SK-N-SH treated with all-trans-retinoic acid at 6 μM for 48 hours (cell line): ENCODE measurements around the gene TDRKH.
"Not testable (repeated sequence)": the region's sequence is repeated elsewhere in the genome, so short reads cannot be mapped to it uniquely, and the experiment has no call there.

Experiments used
- ESRRG ChIP-seq: fragments of 250-450 bp; sonication (Bioruptor Pico); IDR thresholded peaks from 2 replicates; pipeline ENCODE4 v1.6.1; 2021; ENCODE audit warnings: mild to moderate bottlenecking
- GLIS3 ChIP-seq: fragments of 250-450 bp; sonication (Bioruptor Pico); IDR thresholded peaks from 2 replicates; pipeline ENCODE4 v1.5.0; 2020; ENCODE audit warnings: mild to moderate bottlenecking, moderate library complexity
- PATZ1 ChIP-seq: fragments of 250-450 bp; sonication (Bioruptor Pico); IDR thresholded peaks from 2 replicates; pipeline ENCODE4 v1.8.0; 2020; ENCODE audit warnings: mild to moderate bottlenecking, moderate library complexity, borderline replicate concordance
- RARB ChIP-seq: fragments of 250-450 bp; sonication (Bioruptor Pico); IDR thresholded peaks from 2 replicates; pipeline ENCODE4 v1.8.0; 2021; ENCODE audit warnings: mild to moderate bottlenecking, moderate library complexity
- SNAI2 ChIP-seq: fragments of 250-450 bp; sonication (Bioruptor Pico); IDR thresholded peaks from 2 replicates; pipeline ENCODE4 v1.5.0; 2020; ENCODE audit warnings: mild to moderate bottlenecking, moderate library complexity
- TOX ChIP-seq: fragments of 250-450 bp; sonication (Bioruptor Pico); IDR thresholded peaks from 2 replicates; pipeline ENCODE4 v1.8.0; 2021; ENCODE audit warnings: mild to moderate bottlenecking, moderate library complexity, borderline replicate concordance
- ZFP3 ChIP-seq: fragments of 250-450 bp; sonication (Bioruptor Pico); IDR thresholded peaks from 2 replicates; pipeline ENCODE4 v1.5.0; 2020; ENCODE audit warnings: mild to moderate bottlenecking, moderate library complexity
- ZFP30 ChIP-seq: fragments of 450-650 bp; formaldehyde crosslinking; IDR thresholded peaks from 2 replicates; pipeline ENCODE4 v1.5.0; 2022; ENCODE audit warnings: mild to moderate bottlenecking, moderate library complexity
- ZNF565 ChIP-seq: fragments of 450-650 bp; formaldehyde crosslinking; conservative IDR thresholded peaks from 2 replicates; pipeline ENCODE4 v1.5.0; 2020; ENCODE audit warnings: low read depth, mild to moderate bottlenecking, moderate library complexity
- TF ChIP-seq, protein P1 (sequence below): fragments of 250-450 bp; sonication (Bioruptor Pico); IDR thresholded peaks from 2 replicates; pipeline ENCODE4 v1.5.0; 2020; ENCODE audit warnings: mild to moderate bottlenecking, moderate library complexity

DNA sequence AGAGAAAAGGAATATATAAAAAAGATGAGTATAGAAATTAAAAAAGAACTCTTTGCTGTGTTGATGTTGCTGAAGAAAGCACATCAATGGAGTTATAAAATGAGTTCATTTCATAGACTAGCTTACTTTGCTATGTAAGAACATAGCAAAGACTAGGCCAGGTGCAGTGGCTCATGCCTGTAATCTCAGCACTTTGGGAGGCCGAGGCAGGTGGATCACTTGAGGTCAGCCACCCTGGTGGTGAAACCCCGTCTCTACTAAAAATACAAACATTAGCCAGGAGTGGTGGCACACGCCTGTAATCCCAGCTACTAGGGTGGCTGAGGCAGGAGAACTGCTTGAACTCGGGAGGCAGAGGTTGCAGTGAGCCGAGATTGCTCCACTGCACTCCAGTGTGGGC is 8.3 kb downstream of the TDRKH start:
- not testable (repeated sequence) for TF ChIP-seq ZNF565 (CRISPR knock-in tag); TOX; GLIS3 (CRISPR knock-in tag); PATZ1 (CRISPR knock-in tag); SNAI2; RARB (CRISPR knock-in tag); ESRRG (CRISPR knock-in tag); ZFP30; ZFP3 (CRISPR knock-in tag)
- TF ChIP-seq, protein P1, sequence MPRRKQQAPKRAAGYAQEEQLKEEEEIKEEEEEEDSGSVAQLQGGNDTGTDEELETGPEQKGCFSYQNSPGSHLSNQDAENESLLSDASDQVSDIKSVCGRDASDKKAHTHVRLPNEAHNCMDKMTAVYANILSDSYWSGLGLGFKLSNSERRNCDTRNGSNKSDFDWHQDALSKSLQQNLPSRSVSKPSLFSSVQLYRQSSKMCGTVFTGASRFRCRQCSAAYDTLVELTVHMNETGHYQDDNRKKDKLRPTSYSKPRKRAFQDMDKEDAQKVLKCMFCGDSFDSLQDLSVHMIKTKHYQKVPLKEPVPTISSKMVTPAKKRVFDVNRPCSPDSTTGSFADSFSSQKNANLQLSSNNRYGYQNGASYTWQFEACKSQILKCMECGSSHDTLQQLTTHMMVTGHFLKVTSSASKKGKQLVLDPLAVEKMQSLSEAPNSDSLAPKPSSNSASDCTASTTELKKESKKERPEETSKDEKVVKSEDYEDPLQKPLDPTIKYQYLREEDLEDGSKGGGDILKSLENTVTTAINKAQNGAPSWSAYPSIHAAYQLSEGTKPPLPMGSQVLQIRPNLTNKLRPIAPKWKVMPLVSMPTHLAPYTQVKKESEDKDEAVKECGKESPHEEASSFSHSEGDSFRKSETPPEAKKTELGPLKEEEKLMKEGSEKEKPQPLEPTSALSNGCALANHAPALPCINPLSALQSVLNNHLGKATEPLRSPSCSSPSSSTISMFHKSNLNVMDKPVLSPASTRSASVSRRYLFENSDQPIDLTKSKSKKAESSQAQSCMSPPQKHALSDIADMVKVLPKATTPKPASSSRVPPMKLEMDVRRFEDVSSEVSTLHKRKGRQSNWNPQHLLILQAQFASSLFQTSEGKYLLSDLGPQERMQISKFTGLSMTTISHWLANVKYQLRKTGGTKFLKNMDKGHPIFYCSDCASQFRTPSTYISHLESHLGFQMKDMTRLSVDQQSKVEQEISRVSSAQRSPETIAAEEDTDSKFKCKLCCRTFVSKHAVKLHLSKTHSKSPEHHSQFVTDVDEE (CRISPR knock-in tag): not testable (repeated sequence)
